DMS153 (cell line): ENCODE results near the gene TPX2.

Experiments
- DNase-seq: peaks from one replicate; lab custom pipeline; 2025; lab: John Stamatoyannopoulos, UW

TPX2 gene

DNA sequence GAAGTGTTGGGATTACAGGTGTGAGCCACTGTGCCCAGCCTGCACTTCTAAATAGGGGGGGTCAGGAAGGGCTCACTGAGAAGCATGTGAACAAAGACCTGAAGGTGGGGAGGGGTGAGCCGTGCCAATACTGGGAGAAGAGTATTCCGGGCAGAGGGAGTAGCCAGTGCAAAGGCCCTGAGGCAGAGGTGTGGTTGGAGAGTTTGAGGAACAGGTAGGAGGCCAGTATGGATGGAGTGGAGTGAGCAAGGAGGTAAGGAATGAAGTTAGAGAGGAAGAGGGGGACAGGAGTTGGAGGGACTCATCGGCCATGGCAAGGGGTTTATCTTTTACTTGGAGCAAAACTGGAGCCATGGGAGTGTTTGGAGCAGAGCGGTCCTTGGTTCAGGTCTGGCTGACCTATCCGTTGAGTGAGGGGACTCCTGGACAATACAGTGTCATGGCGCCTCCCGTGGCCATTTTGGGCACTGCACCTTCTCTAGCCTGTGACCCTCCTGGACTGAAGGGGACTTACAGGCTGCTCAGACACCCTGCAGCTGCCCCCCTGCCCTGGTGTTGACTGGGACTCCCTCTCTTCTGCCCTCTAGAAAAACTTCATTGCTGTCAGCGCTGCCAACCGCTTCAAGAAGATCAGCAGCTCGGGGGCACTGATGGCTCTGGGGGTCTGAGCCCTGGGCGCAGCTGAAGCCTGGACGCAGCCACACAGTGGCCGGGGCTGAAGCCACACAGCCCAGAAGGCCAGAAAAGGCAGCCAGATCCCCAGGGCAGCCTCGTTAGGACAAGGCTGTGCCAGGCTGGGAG is 94.2 kb downstream of the TPX2 start:
- DNase-seq: no peak

DNA sequence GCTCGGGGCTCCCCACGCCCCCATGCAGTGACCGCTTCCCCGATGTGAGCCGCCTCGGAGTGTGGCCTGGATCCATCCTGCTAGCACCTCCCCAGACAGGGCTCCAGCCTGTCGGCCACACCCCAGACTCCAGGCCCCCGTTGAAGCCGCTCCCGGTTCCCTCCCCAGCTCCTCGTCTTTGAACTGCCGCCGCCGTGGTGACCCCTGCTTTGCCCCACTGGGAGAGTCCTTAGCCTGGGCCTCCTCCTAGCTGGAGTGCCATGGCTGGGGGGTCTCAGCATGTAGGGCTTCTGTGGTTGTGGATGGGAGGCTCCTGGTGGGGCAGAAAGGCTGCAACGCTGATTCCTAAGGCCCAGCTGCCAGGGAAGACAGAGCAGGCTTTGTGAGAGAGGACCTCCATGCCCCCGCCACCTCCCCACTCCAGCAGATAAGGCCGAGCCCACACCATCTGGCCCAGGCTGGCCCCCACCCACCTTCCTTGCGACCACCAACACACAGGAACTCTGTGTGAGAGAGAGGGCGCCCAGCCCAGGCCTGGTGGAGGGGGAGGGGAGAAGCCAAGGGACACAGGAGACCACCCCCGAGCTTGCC is 94.9 kb downstream of the TPX2 start:
- DNase-seq: no peak

DNA sequence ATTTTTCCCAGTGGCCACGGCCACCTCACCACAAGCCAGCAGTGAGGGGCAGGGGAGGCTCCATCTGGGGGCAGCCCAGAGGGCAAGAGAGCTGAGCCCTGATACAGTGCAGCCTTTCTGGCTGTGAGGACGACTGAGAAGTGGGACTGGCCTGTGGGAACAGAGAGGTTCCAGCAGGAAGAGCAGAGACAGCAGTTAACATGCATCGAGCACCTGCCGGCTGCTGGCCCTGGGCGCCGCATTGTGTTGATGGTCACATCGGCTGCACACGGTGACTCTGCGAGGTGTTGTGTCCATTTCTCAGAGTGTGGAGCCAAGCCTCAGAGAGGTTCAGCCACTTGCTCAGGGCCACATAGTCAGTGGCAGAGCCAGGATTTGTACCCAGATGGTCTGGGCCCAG is 96.5 kb downstream of the TPX2 start:
- no peak for DNase-seq

DNA sequence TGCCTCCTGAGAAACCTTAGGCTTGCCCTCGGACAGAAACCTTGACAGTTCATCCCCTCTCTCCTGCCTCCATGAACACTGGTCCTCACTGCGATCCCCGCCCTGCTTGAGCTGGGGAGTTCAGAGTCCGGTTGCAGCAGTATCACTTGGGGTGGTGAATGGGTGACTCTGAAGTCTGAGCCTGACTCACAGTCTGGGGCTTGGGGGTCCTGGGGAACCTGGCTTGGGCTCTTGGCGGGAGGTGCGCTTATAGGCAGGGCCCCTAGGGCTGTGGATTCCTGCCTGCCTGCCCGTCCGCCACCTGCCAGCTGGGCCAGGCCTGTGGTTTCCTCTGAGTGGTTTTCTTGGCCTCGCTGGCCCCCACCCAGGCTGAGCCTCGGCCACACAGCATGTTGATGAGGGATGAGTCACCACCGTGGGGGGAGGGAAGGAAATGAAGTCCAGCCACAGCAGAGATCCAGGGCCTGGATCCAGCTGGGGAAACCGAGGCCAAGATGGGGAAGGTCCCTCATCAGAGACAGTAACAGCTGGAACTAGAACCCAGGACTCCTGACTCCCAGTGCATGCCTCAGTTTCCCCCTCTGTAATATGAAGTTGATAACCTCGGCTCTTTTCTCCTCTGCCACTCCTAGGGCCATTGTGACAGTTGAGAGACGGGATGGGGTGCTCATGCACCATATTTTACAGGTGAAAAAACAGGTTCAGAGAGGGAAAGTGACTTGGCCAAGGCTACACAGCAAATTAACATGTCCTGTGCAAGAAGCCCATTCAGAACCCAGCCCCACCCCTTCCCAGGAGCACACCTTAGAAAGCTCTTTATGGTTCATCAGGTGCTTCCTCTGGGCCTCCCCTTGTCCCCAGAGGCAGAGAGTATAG is 97.1 kb downstream of the TPX2 start:
- peak; percentile 35 for DNase-seq

DNA sequence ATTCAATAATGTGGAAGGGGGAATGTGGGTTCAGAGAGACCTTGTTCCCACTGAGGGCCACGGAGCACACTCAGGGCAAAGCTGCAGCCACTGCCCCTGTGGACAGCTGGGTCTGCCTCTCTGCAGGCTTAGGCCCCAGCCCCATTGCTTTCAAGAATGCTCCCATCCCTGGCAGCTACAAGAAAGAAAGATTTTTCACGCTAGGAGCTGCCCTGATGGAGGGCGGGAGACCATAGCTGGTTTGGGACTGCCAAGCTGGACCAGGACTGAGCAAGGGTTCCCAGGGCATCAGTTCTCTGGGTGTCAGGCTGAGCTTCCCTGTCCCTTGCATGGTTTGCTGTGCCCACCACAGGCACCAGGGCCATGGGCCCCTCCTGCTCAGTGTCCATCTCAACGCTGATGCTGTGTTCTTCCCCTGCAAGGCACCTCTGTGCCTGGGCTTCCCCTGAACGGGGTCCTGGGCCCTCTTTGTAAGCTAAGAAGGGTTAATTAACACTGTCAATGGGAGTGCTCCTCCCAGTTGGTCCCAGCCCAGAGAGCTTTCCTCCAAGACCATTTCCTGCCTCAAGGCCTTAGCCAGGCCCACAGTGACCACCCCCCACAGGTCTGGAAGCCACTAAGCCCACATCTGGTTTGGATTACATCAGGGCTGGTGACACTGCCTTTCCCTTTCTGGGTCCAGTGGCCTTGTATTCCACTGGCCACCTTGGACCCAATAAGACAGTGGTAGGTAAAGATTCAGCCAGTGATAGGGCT is 97.9 kb downstream of the TPX2 start:
- no peak for DNase-seq

DNA sequence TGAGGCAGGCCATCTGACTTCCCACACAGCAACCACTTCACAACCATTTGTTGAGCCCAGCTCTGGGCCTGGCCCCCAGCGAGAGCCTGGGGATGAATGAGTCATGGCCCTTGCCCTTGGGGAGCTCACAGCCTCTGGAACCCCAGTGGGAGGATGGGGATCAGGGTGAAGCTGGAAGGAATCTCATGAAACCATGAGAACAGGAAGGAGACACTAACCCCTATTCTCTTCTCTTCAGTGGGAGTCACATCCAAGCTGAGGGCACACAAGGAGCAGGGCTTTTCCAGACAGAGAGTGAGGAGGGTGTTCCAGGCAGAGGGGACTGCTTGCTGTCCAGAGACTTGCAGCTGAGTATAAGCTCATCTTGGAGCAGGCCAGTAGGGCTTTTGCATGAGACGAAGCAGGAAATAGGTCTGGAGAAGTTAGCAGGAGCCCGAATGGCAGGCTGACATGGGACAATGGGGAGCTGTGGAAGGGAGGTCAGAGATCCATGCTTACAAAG is 98.9 kb downstream of the TPX2 start:
- no peak for DNase-seq

DNA sequence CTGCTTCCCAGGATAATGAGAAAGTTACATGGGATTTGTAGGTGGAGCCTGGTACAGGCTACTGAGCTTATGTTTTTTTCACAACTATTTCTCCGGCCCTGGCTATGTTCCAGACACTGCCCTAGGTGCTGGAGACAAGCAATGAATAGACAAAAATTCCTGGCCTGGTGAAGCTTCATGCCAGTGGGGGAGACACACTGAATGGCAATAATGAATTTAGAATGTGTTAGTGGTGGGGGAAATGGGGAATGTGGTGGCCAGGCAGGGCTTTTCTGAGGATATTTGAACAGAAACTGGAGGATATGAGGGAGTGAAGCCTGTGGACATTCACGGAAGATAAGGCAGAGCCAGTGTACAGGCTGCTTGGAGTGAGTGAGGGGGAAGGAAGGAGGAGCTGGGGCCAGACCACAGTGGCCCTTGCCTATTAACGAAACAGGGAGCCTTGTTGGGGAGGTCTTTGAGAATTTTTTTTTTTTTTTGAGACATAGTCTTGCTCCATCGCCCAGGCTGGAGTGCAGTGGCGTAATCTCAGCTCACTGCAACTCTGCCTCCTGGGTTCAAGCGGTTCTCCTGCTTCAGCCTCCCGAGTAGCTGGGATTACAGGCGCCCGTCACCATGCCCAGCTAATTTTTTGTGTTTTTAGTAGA is 99.7 kb downstream of the TPX2 start:
- DNase-seq: no peak

DNA sequence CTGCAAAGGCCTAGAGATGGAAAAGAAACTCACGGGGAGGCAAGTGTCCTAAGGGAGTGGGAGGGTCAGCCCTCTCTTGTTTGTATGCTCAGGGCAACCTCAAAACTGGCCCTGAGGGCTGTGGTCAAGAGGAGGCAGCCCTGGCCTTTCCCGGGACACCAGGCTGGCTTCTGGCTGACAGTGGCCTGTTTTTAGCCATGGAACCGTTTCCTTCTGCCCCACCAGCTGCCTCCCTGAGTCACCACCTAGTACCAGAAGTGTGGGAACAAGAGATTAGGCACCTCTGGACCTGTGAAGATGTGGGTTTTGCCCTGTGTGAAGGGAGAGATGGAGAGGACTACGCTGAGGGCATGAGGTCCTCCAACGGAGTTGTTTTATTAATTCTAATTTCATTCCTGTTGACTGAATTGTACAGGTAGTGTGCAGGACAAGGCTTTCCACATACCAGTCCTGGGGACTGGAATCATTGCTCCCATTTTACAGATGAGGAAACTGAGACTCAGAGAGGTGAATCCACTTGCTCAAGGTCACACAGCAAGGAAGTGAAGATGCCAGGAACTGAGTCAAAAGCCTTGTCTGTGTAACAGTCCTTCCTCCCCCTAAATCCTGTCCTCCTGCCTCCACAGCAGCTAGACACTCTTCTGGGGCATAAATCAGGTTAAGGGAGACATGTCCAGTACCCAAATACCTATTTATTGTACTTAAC is 100.8 kb downstream of the TPX2 start:
- DNase-seq: no peak

DNA sequence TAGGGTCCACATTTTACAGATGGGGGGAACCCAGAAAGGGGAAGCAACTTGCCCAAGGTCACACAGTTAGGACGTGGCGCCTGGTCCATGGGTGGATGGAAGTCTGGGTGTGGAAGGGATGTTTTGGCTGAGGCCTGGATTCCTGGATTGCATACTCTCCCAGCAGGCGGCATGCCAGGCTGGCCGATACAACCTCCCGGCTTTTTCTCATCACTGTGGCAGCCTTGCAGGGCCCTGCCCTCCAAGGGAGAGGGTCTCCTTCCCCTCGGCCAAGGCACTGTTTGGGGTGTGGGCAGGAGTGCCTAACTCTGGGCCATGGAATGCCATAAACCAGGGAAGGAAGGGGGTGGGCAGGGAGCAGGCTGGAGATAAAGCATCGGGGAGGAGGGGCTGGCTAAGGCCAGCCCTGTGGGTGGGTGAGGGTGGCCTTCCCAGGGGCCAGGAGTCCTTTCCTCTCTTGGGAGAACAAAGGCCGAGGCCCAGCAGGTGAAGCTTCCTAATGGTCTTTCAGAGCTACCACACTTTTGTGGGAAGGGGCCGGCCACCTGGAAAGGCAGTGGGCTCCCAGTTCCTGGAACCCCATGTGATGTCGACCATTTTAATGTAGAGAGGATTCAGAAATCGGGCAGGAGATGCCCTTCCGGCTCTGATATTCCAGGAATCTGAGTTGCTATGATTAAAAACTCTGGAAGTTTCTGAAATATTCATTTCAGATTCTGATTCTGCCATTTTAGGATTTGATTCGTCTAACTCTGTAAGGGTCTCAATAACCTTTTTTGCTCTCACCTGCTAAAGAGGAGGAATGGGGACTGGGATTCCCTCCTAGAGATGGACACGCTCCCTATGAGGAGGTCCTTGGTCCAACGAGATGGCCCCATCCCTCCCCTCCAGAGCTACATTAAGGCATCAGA is 102.1 kb downstream of the TPX2 start:
- DNase-seq: no peak

DNA sequence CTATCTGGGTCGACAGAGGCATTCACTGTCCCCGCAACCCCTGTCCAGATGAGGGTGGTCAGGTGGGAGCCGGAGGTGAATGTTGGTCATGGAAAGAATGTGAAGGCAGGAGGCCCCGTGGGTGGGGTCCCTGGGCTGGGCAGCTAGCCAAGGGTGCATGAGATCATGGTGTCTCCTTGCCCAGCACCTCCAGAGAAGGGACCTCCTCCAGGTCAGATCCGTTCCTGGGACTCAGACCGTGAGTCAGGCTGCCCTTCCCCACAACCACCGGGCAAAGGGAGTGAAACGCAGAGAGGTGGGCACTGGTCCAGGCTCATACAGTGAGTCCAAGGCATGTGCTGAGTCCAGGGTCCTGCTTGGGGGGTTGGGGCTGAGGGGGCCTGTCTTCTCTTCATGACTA is 102.8 kb downstream of the TPX2 start:
- DNase-seq: no peak

DNA sequence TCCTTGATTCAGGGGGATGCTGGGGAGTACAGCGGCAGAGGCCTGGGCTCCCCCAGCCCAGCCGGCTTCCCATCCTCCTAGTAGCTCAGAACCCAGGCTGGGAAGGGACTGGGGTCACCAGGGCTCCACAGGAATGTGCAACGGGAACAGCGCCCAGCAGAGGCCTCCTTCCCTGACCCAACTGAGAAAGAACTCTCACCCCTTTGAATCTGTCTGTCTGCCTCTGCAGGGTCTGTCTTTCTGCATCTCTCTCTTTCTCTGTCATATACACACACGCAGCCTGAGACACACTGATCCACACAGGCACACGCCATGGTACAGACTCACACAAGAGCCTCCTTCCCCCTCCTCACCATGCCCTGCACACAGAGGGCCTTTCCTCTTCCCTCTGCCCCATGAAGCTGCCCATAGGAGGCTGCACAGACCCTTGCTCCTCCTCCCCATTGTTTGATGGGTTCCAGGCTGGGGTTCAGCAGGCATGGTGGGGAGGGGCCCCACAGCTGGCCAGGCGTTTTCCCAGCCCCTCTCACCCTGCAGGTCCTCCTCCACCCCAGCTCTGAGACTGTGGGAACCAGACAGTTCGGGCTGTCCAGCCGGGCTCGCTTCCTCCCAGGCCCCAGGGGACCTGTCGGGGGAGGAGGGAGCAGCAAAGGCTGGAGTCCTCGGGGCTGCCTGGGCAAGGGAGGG is 103.5 kb downstream of the TPX2 start:
- DNase-seq: no peak

DNA sequence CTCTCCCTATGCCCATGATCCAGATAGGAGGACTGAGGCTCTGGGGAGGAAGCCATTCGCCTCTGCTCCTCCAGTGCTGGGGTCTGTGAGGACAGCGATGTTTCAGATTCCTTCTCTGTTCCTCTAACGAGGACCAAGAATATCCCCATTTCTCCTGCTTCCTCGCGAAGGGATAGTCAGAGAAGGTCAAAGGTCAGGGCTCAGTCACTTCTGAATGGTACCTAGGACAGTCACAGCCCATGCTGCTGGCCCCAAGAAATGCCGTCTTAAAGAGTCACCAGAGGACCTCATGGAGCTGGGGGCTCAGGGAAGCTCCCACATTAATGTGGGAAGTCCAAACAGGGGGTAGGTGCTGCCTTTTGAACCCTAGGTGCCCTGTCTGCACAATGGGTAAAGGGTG is 104.2 kb downstream of the TPX2 start:
- no peak for DNase-seq

DNA sequence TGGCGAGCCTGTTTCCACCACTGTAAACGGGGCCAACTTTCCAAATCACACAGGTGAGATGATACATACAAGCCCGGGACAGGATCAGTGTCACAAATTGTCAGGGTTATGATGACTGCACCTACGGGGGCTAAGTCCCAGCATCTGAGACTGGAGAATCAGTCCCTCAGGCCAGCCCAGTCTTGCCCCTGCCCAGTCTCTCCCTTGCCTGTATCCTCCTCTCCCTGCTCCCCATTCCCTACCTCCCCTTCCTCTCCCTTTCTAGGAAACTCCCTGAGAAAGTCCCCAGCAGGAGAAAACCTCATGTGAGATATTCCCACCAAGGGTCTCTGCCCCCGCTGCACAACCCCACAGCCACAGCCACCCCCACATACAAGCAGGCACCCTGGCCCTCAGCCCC is 104.8 kb downstream of the TPX2 start:
- DNase-seq: no peak

DNA sequence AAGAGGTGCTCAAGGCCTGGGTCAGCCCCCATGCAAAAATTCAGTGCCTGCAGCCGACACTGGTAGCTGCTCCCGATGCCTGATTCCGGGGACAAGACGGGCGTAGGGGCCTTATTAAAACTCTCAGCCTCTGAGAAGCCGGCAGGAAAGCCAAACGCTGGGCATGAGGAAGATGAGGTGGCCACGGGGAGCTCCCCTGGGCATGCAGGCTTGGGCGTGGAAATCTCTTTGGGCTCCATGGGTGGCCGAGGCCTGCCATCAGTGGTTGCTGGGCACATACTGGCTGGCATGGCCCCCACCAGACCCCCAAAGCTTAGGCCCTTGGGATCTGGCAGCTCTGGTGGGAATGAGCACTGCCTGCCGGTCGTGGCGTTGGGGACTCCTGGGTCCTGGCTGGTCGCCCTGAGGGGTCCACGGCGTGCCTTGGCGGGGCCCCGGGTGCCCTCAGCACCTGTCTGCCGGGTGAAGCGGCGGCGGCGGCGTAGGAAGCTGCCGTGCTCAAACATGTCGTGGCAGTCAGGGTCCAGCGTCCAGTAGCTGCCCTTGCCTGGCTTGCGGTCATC is 105.7 kb downstream of the TPX2 start:
- DNase-seq: no peak

DNA sequence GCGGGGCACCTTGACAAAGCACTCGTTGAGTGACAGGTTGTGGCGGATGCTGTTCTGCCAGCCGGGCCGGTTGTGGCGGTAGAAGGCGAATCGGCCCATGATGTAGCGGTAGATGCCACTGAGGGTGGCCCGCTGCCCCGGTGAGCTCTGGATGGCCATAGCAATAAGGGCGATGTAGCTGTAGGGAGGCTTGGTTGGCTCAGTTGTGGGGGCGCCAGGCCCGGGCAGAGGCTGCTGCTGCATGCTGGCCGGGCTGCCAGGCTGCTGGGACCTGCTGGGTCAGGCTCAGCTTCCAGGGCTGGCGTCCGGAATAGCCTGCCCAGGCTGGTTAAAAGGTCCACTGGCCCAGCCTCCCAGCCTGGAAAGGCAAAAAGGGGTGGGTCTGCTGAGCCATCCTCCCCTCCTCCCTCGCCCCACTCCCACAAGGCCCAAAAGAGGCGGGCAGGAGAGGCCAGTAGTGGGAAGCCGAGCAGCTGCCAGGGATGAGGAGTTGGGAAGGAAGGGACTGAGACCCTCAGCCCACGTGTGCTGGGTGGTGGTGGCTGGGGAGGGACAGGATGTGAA is 106.3 kb downstream of the TPX2 start, which contains the start of gene FOXS1:
FOXS1 (minus strand) TSS at position 305 of the 564 bp plus-strand sequence; CDS start at position 243, 62 bp downstream.
- no peak for DNase-seq

DNA sequence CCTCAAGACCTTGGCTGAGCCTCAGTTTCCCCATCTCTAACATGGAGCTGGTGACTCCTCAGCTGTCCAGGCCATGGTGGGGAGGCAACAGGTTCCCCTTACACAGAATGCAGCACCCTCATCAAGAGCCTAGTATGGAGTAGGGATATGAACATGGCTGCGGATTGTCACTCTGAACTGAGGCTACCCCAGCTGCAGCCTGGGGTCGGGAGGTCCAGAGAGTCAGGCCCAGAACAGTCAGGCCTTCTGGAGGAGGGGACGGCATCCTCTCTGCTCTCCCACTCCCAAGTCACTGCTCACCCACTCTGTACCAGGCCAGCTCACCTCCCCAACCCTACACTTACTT is 107.7 kb downstream of the TPX2 start:
- no peak for DNase-seq

DNA sequence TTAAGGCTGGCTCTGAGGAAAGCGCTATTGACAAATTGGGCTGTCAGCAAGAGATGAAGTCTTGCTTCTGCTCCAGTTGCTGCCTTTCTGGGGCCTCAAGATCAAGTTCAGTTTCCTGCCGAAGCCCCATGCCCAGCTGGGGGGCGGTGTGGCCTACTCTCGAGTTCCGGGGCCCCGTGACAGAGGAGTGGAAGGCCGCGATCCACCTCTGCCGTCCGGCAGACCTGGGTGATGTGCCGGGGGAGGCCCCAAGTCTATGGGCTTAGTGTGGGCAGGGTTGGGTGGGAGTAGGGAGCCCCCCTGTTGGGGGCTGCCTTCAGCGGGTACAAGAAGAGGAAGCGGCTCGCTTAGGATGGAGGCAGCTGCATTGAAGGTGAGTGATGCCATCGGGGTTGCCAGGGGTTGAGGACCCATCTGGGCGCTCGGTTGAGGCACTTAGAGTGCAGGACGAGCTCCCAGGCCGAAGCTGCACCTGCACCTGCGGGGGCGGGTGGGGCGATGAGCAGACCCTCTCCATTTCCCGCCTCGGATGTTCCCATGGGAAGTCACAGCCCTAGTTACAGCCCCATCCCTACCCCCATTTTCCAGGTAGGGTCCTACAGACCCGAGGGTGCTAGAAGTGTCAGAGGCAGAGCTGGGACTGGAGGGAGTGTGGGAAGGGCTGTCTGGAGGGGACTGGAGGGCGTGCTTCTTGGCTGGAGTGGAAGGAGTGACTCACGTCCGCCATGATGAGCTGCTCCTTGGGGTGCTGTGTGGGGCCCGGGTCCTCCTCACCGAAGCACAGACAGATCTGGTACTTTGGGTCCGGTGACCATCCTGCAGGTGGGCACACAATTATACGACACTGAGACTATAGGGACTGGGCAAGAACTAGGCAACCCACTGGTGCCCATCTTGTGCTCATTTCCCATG is 109.3 kb downstream of the TPX2 start:
- no peak for DNase-seq
